Activated CD4-positive, alpha-beta T cell treated with anti-CD3 and anti-CD28 coated beads for 24 hours (primary cell): ENCODE results near the gene RETREG2.
A peak's percentile ranks its signal among the peaks of the same experiment; 100 is the strongest.

Experiments
- DNase-seq, 2 donors: peaks; one replicate each; pipeline ENCODE4 v3.0.0-alpha.2; 2020; ENCODE audit warnings: low read depth in 2 of 2

RETREG2 gene

GRCh38 chr2:219214141-219214540 lies 36.1 kb downstream of the RETREG2 start:
- DNase-seq, result no peak

DNA sequence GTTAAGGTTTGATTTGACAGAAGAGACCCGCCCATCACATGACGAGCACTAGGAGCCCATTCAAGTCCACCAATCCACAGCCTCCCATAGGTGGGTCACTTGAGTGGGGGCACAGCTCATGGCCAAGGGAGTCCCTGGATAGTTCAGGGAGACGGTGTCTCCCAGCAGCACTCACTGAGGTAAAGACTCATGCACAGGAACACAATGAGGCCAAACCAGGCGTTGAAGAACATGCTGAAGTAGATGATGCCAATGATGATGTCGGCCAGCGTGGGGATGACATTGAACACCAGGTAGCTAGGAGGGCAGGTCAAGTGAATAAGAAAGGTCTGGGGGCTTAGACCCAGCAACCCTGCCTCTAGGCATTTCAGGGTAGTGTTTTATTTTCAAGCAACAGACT lies 36.7 kb downstream of the RETREG2 start:
- DNase-seq, result no peak

- no peak for DNase-seq
These were observed 37.9 kb downstream of the RETREG2 start for GRCh38 chr2:219215871-219216534.

DNA sequence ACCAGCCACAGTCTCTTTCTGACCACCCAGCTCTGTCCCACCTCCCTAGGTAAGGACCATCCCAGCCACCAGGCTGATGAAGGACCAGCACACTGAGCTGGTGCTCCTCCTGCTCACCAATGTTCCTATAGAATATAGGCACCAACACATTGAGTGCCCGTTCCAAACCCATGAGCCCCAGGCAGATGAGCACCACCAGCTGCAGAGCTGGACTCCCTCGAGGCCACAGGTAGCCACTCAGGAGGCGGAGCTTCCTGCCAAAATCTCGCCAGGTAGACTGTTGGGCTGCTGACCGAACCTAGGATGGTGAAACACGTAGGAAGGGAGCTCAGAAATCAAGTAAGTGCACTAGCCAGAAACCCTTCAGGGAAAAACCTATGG lies 38.5 kb downstream of the RETREG2 start:
- no peak for DNase-seq

GRCh38 chr2:219218217-219218731 lies 40.2 kb downstream of the RETREG2 start:
- no peak for DNase-seq

- peak; percentile 83 to 87 for DNase-seq
These were observed 40.9 kb downstream of the RETREG2 start, which contains the start of gene ABCB6 for GRCh38 chr2:219218732-219219701. Gene ABCB6, minus strand, starts transcription at chr2:219218958. Its CDS starts 285 bp downstream, at chr2:219218673.

DNA sequence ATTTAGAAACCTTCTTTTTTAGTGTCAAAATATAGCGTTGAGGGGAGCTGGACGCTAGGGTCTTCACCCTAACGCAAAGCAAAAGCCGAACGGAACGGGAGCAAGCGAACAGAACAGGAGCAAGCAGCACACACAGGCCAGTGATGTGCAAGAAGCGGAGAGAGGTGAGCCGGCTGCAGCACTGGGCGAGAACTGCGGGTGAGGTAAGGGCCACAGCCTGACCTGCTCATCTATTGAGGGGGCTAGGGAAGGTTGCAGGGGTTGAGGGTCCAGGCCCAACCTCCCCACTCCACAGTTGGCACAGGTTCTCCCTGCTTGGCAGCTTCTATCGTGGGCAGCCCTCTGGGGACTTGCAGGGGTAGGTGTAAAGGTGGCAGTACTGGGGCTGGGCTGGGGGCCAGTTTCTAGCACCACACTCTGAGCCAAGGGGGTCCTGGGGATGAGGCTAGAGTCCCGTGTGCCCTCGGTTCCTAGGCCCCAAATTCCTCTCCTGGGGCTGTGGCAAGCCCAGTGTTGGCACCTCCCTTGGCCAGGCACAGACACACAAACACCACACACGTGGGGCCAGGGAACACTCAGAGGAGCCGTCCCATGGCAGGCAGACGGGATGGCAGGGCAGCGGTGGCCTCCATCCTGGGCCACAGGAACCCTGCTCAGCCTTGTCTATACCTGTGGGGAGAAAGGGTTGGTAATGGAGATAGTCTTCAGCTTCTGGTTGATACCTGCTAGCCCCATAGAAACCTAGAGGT lies 41.9 kb downstream of the RETREG2 start:
- no peak for DNase-seq

GRCh38 chr2:219220652-219221402 lies 42.8 kb downstream of the RETREG2 start:
- DNase-seq, result no peak

GRCh38 chr2:219221957-219222518 lies 44.0 kb downstream of the RETREG2 start:
- no peak for DNase-seq

DNA sequence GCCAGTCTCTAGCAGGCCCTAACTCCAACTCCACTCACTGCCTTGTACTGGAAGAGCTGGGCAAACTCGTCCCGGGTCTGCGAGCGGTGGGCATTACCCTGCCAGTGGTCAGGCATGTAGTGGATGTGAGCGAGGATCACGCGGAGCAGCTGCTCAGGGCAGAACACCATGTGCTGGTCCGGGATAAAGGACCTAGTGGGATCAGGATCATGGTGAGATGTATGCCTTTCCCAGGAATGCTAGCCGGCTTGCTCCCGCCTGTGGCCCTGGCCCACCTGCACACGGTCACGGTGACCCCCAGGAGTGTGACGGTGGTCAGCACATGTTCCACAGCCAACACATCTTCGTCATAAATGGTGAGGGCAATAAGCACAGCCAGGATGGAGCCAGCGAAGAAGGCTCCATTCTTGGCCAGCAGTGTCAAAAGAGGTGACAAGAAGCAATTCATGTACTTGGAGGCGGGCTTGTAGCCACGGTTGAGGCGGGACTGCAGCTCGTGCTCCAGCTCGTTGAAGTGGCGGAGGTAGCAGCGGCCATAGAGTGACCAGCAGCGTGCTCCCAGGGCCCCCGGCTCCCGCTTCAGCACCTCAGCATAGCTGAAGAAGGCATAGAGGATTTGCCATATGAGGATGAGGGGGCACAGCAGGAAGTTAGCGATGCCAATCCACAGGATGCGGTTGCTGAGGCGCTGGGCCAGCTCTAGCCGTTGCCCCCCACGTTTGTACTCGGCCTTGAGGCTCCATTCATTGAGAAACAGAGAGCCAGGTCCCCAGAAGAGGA lies 45.9 kb downstream of the RETREG2 start:
- no peak for DNase-seq

DNA sequence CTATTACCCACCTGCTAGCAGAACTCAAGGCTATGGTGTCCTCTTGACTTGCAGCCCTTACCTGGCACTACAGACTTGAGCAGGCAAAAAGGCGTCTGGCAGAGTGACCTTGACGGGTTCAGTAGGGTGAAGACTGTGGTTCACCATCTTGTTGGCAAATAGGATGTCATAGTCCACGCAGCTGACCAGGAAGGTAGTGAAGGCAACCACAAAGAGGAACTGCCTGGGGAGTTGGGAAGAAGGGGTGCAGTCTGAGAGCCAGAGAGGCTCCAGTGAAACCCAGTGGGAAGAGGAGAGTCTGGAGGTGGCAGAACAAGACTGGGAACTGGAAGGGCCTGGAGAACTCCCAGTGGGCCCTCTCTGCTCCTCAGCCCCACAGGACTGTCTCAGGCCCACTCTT lies 47.3 kb downstream of the RETREG2 start:
- no peak for DNase-seq

GRCh38 chr2:219228041-219228910 lies 50.2 kb downstream of the RETREG2 start:
- no peak for DNase-seq

DNA sequence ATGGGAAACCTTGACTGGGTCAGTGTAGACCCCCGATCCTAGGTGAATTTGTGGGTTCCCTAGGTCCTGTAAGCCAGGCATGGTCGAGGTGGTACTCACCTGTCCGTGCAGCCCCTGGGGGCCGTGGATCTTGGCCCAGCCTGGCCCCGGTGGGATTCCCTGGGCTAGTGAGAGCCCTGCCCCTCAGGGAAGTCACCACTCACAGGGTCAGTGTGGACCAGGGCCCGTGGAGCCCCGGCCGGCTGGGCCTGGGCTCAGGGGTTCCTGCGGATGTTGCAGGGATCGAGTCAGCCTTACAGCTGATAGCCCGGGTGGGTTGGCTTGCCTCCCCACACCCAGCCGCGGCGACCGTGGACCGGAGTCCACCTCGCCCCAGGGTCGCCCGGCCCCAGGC lies 50.8 kb downstream of the RETREG2 start:
- no peak for DNase-seq

DNA sequence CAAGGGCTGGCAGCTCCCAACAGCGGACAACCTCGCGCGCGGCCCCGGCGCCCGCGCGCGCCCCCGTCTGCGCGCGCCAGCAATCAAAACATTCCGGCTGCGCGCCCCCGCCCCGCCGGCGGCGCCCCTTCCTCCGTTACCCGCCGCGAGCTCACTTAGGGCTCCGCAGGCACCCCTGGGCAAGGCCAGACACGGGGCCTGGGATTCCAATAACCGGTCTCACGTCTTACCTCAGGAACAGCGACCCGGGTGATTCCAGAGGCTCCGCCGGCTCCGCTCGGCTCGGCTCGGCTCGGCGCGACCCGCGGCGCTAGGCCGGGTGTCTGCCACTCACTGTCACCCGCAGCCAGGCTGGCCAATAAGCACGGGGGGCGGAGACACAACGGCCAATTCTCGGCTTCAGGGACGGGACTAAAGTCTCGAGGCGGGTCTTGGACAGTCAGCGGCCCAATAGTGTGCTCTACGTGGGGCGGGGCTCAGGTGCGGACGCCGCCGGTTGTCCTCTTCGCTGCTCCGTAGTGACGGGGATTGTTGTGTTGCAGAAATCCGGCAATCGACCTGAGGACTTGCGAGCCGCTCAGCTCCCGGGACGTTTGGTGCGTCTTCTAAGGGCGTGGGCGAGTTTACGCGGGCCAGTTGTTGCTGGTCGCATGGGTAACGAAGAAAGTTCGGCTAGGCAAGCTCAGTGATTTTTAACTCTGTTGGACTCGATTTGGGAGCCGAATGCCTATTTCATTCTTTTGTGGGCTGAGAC lies 51.4 kb downstream of the RETREG2 start, which contains the start of the genes ANKZF1 and ATG9A:
Gene ANKZF1 (plus strand): TSS at position 502 of the 754 bp plus-strand sequence. CDS start 452 bp downstream, outside the sequence.
Gene ATG9A (minus strand): TSS at position 332 of the 754 bp plus-strand sequence. CDS start 1,612 bp downstream, outside the sequence.
- DNase-seq, result peak; percentile 95 to 97

DNA sequence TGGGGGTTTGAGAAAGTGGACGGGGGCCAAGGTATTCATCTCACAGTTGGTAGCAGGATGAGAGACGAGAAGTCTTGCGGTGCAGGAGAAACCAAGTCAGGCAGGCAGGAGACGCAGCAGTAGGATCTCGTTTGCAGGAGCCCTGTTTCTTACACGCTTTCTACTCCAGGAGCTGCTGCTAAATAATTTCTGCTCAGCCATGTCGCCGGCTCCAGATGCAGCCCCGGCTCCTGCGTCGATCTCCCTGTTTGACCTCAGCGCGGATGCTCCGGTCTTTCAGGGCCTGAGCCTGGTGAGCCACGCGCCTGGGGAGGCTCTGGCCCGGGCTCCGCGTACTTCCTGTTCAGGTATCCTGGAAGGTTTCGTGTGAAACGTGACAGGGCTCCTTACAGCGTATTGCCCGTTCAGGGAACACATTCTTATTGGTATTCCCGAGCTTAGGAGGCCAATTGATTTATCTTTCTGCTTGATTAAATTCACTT lies 52.0 kb downstream of the RETREG2 start:
- peak in 1 of 2 donors; percentile 54 for DNase-seq

GRCh38 chr2:219234331-219234730 lies 56.3 kb downstream of the RETREG2 start:
- no peak for DNase-seq
